Stimulated activated CD4-positive, alpha-beta T cell treated with anti-CD3 and anti-CD28 coated beads, Interleukin-2, amount 100 ng/mL, for 4 hours (primary cell): Measurements from ENCODE around the gene RHCG.

Experiments used
- DNase-seq: peaks from one replicate; pipeline ENCODE4 v3.0.0-alpha.2; 2020; ENCODE audit warnings: low read depth

RHCG gene

DNA sequence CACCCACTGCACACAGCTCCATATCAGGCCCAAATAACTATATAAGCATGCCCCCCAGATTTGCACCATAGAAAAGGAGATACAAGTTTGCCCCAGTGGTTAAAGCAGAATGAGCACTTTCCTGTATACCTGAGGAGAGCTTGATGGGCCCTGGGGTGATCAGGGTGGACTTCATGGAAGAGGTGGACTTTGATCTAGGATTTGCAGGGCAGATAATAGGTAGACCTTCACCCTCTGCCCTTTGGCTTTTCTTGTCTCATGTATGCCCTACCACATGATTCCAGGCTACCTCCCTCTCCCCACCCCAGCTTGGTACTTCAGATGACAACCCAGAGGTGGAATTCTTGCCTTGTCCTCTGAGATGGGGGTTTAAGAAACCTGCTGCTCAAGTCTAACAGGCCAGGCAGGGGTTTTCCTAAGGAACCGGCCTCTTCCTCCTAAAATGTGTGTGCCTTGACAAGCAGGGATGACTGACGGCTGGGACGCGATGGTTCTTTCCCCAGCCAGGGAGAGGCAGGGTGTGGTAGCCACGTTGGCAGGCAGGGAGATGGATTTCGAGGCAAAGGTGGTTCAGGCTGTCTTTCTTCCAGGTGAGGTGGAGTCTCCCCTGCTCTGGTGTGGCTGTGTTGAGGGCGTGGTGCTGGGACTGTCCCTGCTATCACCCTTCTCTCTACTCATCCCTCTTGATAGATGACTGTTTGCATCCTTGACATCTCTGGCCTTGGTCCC is 6.6 kb upstream of the RHCG start:
- no peak for DNase-seq

DNA sequence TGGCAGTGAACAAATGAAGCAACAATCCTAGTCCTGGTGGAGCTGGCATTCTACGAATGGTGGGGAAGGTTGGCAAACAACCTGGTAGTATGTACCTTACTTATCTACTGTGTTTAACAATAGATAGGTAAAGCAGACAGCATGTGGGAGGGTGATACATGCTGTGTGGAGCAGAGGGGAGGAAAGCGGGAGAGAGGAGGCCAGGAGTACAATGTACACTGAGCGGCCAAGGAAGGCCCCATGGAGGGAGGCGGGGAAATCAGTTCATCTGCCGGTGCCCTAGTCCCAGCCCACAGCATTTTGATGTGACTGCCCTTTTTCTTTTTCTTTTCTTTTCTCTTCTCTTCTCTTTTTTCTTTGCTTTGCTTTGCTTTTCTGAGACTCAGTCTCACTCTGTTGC is 5.3 kb upstream of the RHCG start:
- DNase-seq = no peak

DNA sequence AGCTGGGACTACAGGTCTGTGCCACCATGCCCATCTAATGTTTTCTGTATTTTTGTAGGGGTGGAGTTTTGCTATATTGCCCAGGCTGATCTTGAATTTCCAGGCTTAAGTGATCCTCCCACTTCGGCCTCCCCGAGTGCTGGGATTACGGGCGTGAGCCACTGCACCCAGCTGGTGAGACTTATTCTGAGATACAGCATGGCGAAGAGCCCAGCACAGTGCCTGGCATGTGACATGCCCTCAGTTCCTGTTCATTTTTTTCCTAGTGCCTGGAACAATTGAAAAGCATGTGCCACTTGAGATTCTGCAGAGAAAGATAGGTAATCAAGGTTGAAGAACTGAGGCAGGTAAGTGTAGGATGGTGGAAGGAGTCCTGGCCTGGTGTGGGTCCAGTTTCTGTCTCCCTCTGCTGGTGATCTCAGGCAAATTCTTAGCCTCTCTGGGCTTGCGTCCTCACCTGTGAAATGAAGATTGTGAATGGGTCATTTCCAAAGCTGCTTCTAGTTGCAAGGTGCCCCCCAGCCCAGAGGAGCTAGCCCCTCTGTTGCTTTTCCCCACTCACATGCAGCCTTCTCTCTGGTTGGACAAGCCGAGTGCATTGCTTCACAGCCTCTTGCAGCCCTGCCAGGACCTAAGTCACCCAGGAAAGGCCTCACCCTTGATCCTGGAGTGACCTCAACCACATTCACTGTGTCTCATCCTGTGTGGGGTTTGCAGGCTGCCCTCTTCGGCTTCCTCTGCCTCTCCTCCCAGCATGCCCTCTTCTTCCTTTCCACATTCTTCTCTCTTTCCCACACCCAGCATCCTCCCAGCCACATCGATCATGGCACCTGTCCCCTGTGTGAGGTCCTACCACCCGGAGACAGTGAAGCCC is 4.3 kb upstream of the RHCG start:
- DNase-seq = no peak

DNA sequence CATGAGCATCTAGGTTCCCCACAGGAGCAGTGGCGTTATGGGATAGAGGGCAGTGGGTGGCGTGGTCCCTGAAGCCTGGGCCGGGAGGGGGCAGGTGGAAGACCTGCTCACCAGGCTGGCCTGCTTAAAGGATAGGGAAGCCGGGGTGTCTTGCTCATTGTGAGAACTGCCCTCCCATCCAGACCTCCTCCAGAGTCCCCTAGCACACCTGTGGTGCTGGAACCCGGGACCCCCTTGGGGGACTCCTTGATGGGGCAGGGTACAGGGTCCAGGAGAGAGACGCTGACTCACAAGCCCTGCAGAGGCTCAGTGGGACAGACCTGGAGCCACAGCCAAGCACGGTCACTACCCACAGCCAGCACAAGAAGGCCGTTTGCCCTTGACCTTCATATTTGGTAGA is 2.8 kb upstream of the RHCG start:
- DNase-seq = no peak

DNA sequence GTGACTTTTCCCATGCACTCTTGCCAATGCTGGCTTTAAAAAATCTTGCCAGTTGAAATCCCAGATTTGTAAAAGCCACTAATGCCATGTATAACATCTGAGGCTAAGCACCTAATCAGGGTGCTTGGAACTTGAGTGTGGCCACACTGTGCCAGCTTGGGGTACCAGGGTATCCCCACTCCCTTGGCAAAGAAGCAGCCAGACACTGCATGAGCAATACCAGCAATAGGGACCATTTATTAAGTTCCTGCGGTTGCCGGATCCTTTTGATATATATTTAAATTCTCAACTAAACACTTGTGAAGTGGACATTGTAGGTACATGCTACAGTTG is 2.2 kb upstream of the RHCG start:
- DNase-seq = no peak

DNA sequence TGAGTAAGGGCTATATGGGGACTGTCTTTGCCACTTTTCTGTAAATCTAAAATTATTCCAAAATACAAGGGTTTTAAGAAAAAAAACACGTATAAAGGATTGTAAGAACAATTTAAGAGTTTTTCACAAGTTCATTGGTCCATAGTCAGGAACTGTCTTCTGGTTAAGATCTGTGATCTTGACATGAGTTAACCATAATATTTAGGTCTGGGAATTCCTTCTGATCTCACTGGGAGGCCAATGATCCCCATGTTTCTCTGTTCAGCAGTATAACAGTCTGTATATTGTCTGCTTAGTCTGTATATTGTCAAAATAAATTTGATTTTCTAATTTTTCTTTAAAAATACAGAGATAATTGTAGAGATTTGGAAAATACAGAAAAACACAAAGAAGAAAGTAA is 848 bp upstream of the RHCG start:
- no peak for DNase-seq

DNA sequence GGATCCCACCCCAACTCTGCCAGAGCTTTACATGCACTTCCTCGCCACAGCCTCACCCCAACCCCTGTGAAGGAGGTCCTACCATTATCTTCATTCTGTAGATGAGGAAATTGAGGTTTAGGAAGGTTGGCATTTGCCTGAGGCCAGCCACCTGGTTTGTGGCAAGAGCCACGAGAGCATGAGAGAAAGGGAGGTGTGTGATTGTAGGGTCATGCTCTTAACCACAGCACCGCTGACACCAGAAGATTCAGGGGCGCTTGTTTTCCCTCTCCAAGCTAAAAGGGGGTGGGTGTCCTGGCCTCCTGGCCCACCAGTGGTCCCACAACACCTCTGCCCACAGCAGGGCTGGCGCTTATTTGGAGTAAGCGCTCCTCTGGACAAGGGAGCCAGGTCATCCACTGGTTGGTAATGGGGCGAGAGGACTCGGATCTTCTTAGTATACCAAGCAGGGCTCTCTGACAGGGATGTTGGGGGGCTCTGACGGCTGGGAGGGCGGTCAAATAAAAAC is 691 bp downstream of the RHCG start:
- no peak for DNase-seq

DNA sequence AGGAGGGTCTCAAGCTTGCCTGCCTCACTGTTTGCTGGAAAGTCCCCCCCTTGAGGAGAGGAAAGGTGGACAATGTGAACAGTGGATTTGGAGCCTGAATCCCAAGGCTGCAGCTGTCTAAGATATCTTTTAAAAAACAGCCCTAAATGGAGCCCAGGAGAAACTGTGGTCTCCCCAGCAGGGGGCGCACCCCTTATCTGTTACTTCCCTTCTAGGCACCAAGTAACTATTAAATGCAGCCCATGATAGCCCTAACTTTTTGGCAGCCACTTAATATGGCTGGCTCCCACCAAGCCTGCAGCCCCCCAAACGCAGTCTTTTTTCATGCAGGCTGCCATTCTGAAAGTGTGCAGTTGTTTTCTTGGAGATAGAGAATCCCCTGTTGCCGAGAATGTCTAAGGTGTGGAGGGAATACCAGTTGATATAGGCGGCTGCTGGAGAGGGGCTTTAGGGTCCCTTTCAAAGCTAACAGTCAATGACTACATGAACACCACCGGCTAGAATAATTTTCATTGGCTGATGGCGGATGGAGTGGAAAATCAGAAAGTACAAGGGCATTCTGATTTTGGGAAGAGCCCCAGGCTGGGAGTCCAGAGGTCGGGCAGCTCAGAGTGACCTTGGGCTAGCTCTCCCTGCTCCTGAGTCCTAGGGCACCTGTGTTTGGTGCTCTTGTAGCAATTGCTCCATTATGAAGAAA is 1.3 kb downstream of the RHCG start:
- DNase-seq = no peak

DNA sequence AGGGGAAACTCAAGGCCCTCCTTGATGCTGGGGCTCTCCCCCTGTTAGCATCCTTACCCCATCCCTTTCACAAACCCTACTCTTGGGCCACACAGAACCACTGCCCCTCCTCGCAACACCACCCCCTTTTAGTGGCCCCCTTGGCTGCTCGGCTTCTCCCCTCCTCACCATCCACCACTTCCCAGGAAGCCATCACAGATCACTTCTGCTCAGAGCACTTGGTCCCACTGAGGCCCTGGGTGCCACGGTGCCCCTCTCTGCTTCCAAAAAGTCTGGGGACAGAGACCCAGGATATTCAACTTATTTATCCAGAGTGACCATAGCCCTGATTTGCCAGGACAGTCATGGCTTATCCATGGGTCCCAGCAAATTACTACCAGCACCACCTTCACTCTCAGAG is 2.4 kb downstream of the RHCG start:
- no peak for DNase-seq

DNA sequence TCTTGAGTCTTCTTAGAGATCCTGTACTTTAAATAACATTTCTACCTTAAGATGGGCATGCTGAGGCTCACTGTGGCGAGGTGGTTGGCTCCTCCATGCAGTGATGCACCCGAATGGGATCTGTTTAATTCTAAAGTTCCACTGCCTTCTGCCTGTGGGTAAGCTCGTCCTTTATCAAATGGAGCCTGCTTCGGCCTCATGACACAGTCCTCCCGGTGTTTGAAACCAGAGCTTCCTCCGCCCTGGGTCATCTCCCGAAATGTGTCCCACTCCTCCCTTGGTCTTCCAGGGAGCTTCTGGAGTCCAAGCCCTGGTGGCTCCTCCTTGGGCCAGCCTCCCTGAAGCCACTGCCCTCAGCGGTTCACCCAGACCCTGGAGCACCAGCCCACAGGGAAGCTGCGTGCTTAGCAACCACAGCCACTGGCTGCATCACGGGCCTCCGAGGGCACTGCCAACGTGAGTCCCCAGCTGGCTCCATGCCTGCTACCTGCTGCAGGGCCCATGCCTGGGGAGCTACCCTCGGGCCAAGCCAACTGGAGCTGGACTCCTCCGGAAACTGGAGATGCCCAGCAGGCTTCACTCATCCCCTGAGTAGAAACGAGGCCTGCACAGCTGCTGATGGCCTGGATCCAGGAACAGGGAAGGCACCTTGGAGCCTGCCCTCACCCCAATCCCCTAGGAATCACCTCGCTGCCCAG is 3.3 kb downstream of the RHCG start:
- no peak for DNase-seq

DNA sequence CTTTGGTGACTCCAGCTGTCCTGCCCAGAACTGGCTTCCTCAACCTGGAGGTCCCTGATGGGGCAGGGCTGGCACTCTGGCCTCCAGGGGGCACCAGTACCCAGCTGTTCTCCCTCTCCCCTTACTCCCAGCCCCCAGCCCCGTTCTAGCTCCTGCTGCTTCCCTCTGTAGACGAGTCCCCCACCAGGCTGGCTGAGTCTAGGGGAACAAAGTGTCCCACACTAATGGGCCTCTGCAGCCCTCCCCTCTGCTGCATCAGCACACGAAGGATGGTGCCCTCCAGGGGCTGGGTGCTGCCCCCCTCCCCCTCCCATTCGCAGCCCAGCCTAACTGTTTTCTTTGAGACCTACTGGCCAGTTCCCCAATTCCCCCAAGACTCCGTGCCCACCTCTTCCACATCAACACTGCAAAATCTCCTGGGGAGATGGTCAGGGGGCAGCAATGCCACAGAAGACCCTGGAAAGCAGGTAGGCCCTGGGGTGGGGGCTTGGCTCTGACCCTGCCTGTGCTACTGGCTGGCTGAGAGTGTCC is 4.2 kb downstream of the RHCG start:
- DNase-seq = no peak

DNA sequence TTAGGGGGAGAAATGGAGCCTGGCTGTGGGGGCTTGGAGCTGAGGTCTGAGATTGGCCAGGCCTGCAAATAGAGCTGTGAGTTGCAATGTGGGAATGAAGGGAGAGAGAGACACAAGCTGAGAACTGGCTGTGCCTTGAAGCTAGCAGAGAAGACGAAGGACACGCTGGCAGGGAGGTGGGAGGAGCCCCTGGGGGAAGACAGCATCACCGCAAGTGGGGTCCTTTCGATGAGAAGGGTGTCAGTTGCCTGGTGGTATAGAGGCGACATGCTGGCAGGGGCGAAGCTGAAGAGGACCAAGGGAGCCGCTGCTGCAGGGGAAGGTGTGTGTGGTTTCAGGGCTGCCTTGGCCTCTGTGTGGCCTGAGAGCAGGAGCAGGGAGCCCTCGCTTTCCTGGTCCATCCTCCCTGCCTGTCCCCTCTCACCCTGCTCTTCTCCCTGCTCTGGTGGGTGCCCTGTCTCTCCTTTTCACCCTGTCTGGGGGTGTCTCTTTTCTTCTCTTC is 5.5 kb downstream of the RHCG start:
- no peak for DNase-seq

DNA sequence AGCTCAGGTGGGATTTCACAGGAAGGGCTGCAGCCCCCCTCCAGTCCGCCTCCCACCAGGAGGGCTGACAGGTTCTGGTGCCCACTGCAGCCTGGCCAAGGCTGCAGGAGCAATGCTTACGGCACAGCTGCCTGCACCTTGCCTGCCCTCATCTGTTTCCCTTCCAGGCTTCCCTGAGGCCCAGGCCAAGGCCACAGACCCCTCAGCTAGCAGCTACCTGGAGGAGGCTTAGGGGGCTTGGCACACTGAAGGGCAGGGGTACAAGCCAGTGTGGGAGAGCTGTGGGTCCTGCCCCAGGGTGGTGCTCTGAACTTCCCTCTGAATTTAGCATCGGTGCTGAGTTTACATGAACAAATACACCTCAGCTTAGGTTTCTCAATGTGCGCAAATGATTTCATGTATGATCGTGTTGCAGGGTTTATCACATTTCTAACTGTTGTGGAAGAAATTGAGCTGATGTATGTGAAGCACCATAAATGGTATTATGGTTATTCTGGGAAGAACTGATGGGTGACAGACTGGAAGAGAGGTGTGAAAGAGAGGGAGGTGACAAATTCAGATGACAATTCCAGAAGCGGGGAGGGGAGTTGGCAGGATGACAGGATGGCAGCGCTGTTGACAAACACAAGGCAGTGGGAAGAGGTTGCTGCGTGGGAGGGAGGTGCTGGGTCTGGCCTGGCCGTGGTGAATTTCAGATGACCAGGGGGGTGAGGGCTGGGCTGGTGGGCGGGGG is 6.1 kb downstream of the RHCG start:
- DNase-seq = no peak

DNA sequence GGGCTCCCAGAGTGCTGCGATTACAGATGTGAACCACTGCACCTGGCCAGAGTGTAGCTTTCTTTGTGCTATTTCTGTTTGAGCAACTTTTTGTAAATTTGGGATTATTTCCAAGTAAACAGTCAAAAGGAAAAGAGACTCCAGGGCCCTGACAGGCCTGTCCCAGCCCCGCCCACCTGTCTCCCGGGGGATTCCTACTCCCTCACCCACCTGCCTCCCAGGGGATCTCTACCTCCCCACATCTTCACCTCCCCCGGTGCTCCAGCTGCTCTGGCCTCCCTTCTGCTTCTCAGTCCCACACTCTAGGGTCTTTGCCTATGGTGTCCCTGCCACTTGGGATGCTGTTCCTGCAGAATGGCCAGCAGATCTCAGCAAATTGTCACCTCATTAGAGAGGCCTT is 7.0 kb downstream of the RHCG start:
- DNase-seq = no peak

DNA sequence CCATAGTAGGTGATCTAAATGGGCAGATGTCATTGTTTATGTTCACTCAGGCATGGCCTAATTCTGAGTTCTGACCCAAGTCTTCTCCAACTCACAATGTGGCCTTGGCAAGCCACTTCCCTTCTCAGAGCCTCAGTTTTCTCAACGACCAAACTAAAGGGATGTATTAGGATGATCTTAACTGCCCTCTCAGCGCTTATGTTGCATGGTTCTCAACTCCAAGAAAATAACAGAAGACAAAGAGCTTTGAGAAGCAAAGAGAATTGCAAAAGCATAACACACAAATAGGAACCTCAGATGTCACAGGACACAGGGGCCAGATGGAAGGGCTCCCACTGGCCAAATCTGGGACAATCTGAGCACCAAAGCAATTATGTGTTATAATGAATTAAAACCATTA is 8.6 kb downstream of the RHCG start:
- DNase-seq = no peak

DNA sequence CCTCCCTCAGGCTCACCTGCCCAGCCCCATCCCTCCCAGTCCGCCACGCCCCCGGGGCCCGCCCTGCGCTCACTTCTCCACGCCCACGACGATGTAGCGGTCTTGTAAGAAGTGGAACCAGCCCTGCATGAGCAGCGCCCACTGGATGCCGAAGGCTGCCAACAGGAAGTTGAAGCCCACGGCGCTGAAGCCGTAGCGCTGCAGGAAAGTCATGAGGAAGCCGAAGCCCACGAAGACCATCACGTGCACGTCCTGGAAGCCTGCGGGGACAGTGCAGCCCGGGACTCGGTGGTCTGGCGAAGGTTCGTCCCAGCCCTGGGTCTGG is 9.7 kb downstream of the RHCG start:
- DNase-seq = peak; percentile 35

DNA sequence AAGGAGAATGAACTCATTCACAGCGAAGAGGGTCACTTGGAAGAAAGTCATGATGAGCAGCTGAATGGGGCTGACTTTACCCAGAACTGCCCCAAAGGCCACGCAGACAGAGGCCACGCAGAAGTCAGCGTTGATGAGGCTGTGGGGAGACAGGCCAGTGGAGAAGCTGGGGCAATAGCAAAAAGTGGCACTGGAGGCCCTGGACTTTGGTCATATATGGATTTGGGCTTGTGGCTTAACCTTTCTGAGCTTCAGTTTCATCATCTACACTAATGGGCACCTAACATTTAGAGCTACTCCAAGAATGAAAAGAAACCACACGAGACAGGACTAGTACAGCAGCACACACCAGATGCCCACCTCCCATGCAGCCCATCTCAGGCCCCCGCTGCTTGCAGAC is 13.3 kb downstream of the RHCG start:
- no peak for DNase-seq

DNA sequence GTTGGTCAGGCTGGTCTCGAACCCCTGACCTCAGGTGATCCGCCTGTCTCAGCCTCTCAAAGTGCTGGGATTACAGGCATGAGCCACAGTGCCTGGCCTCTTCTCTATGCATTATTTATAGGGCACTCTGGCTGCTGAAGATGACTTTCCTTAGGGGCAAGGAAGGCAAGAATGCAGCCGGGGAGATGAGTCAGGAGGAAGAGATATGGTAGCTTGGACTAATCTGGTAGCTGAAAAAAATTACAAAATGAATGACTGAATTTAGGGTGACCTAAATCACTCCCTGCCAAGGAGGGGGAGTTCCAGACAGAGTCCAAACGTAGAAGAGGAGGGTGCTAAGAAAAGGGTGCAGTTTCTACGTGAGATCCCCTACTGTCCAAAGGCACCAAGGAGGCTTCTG is 14.2 kb downstream of the RHCG start:
- DNase-seq = no peak

DNA sequence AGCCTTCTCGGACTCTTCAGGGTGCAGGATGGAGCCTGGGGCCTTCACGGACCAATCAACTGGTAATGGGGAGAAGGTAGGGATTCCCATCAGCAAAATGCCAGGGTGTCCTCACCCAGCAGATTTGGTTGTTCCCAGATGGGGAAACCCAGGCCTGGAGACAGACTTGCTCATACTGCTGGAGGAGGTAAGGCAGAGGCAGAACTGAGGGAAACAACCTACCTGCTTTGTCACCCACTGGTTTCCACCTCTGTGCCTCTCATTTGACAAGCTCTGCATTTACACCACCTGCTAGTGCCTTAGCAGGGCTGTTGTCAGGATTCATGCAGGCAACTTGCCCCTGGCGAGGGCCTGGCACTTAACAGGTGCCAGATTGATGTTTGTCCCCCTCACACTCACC is 15.9 kb downstream of the RHCG start:
- no peak for DNase-seq

DNA sequence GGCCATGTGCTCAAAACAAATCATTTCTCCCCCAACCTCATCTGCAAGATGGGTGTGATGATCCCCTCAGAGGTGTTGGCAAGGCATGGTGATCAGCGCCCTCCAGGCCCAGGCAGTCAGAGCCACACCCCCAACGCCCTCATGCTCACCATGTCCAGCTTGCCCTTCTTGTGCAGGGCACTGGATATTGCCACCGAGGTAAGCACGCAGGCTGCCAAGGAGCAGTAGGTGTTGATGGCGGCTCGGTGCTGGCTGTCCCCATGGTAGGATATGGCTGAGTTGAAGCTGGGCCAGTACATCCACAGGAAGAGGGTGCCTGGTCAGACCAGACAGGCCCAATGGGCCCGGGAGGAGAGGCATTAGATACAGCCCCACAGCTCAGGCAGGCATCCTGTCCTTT is 17.2 kb downstream of the RHCG start:
- DNase-seq = no peak
